ENCODE measurements around the gene ASRGL1.
"Not testable (repeated sequence)": the region's sequence is repeated elsewhere in the genome, so short reads cannot be mapped to it uniquely, and the experiment has no call there.

Gene ASRGL1

GRCh38 chr11:62353841-62354240 lies 16.6 kb downstream of the ASRGL1 start:
- DNase-seq: no peak

GRCh38 chr11:62358273-62358672 lies 21.0 kb downstream of the ASRGL1 start:
- DNase-seq: no peak

- no peak for DNase-seq
These were observed 22.2 kb downstream of the ASRGL1 start for GRCh38 chr11:62359475-62359874.

GRCh38 chr11:62360685-62361084 lies 23.4 kb downstream of the ASRGL1 start:
- no peak for DNase-seq

- not testable (repeated sequence) for DNase-seq
These were observed 31.7 kb downstream of the ASRGL1 start for GRCh38 chr11:62368861-62369477.

GRCh38 chr11:62370743-62371440 lies 33.6 kb downstream of the ASRGL1 start:
- no peak for DNase-seq

- DNase-seq: no peak
These were observed 35.6 kb downstream of the ASRGL1 start for GRCh38 chr11:62372871-62373270.

GRCh38 chr11:62373464-62374119 lies 36.3 kb downstream of the ASRGL1 start:
- DNase-seq: no peak

GRCh38 chr11:62374801-62375200 lies 37.6 kb downstream of the ASRGL1 start:
- DNase-seq: no peak

- peak; percentile 29 for DNase-seq
These were observed 41.3 kb downstream of the ASRGL1 start for GRCh38 chr11:62378459-62379063.

GRCh38 chr11:62379586-62379985 lies 42.3 kb downstream of the ASRGL1 start:
- not testable (repeated sequence) for DNase-seq

GRCh38 chr11:62380821-62381245 lies 43.6 kb downstream of the ASRGL1 start:
- DNase-seq: peak; percentile 47

- no peak for DNase-seq
These were observed 46.6 kb downstream of the ASRGL1 start for GRCh38 chr11:62383822-62384221.

GRCh38 chr11:62386083-62386482 lies 48.8 kb downstream of the ASRGL1 start:
- not testable (repeated sequence) for DNase-seq

GRCh38 chr11:62387381-62387780 lies 50.1 kb downstream of the ASRGL1 start:
- no peak for DNase-seq

GRCh38 chr11:62388999-62389398 lies 51.8 kb downstream of the ASRGL1 start:
- no peak for DNase-seq

- no peak for DNase-seq
These were observed 53.0 kb downstream of the ASRGL1 start for GRCh38 chr11:62390237-62390636.

- no peak for DNase-seq
These were observed 53.5 kb downstream of the ASRGL1 start for GRCh38 chr11:62390722-62391121.

- DNase-seq: no peak
These were observed 54.6 kb downstream of the ASRGL1 start for GRCh38 chr11:62391642-62392425.

- no peak for DNase-seq
These were observed 55.3 kb downstream of the ASRGL1 start for GRCh38 chr11:62392506-62392905.

- DNase-seq: no peak
These were observed 55.9 kb downstream of the ASRGL1 start for GRCh38 chr11:62393061-62393611.

GRCh38 chr11:62393735-62394134 lies 56.5 kb downstream of the ASRGL1 start:
- DNase-seq: no peak
